HepG2 (cell line): ENCODE results near the gene BST2. TPM values are rescaled to one million over a fixed set of nuclear protein-coding genes. Genes with fewer than 3 reads are reported as not detected.

Experiments used
- DNMT1 ChIP-seq: sonication (generic); formaldehyde crosslinking; IDR thresholded peaks from 2 replicates; pipeline ENCODE4 v1.5.1; 2020; ENCODE audit warnings: mild to moderate bottlenecking, missing genetic modification reagents
- ERF ChIP-seq: IDR thresholded peaks from 2 replicates; pipeline ENCODE4 v1.6.1; 2018; ENCODE audit warnings: missing biosample characterization, missing genetic modification reagents
- GATA4 ChIP-seq: sonication (generic); IDR thresholded peaks from 2 replicates; pipeline ENCODE4 v1.6.1; 2016; ENCODE audit warnings: antibody characterized with exemption, low read depth, borderline replicate concordance
- HOXA7 ChIP-seq: sonication (generic); formaldehyde crosslinking; IDR thresholded peaks from 2 replicates; pipeline ENCODE4 v1.8.1; 2022; ENCODE audit warnings: mild to moderate bottlenecking, missing genetic modification reagents, moderate library complexity
- KAT2B ChIP-seq: fragments of 150-350 bp; IDR thresholded peaks from 2 replicates; pipeline ENCODE4 v1.6.1; 2014; ENCODE audit warnings: low read depth, low read length, borderline replicate concordance
- KLF9 ChIP-seq: IDR thresholded peaks from 2 replicates; pipeline ENCODE4 v1.6.1; 2016; ENCODE audit warnings: low read depth
- MATR3 ChIP-seq: sonication (generic); formaldehyde crosslinking; IDR thresholded peaks from 2 replicates; pipeline ENCODE4 v1.4.0; 2020; ENCODE audit warnings: missing genetic modification reagents
- MYC ChIP-seq: sonication (generic); formaldehyde crosslinking; IDR thresholded peaks from 2 replicates; pipeline ENCODE4 v1.9.0; 2021; ENCODE audit warnings: missing genetic modification reagents, borderline replicate concordance
- NCOA1 ChIP-seq: sonication (generic); formaldehyde crosslinking; IDR thresholded peaks from 2 replicates; pipeline ENCODE4 v1.9.0; 2021; ENCODE audit warnings: missing genetic modification reagents
- PHF21A ChIP-seq: sonication (generic); formaldehyde crosslinking; IDR thresholded peaks from 2 replicates; pipeline ENCODE4 v1.5.0; 2020; ENCODE audit warnings: mild to moderate bottlenecking, missing genetic modification reagents
- RFX1 ChIP-seq: fragments of 450-650 bp; IDR thresholded peaks from 2 replicates; pipeline ENCODE4 v1.6.1; 2017
- SOX5 ChIP-seq: IDR thresholded peaks from 2 replicates; pipeline ENCODE4 v1.6.1; 2016; ENCODE audit warnings: borderline replicate concordance
- SP140L ChIP-seq: sonication (generic); formaldehyde crosslinking; IDR thresholded peaks from 2 replicates; pipeline ENCODE4 v1.4.0; 2020; ENCODE audit warnings: missing genetic modification reagents, borderline replicate concordance
- SRSF9 ChIP-seq: fragments of 200-400 bp; formaldehyde crosslinking; IDR thresholded peaks from 2 replicates; pipeline ENCODE4 v1.6.1; 2018; ENCODE audit warnings: borderline replicate concordance, mild to moderate bottlenecking, low read depth, low read length; ENCODE audit not compliant: insufficient read depth, poor library complexity, severe bottlenecking
- SYNCRIP ChIP-seq: fragments of 200-400 bp; formaldehyde crosslinking; IDR thresholded peaks from 2 replicates; pipeline ENCODE4 v1.6.1; 2018; ENCODE audit warnings: mild to moderate bottlenecking, low read depth, low read length; ENCODE audit not compliant: insufficient read depth
- ZFP36 ChIP-seq: fragments of 150-350 bp; IDR thresholded peaks from 2 replicates; pipeline ENCODE4 v1.6.1; 2018; ENCODE audit warnings: borderline replicate concordance, low read length, low read depth; ENCODE audit not compliant: partially characterized antibody
- ZNF296 ChIP-seq: sonication (generic); formaldehyde crosslinking; conservative IDR thresholded peaks from 2 replicates; pipeline ENCODE4 v1.5.0; 2020; ENCODE audit warnings: mild to moderate bottlenecking, missing genetic modification reagents
- ZNF329 ChIP-seq: sonication (generic); formaldehyde crosslinking; IDR thresholded peaks from 2 replicates; pipeline ENCODE4 v1.9.0; 2021; ENCODE audit warnings: low read depth, mild to moderate bottlenecking, missing genetic modification reagents
- ZNF615 ChIP-seq: sonication (generic); formaldehyde crosslinking; IDR thresholded peaks from 2 replicates; pipeline ENCODE4 v1.5.0; 2020; ENCODE audit warnings: mild to moderate bottlenecking, missing genetic modification reagents, borderline replicate concordance
- ZNF772 ChIP-seq: sonication (generic); formaldehyde crosslinking; IDR thresholded peaks from 2 replicates; pipeline ENCODE4 v1.5.0; 2020; ENCODE audit warnings: mild to moderate bottlenecking, missing genetic modification reagents
- ZNF780A ChIP-seq: sonication (generic); formaldehyde crosslinking; IDR thresholded peaks from 2 replicates; pipeline ENCODE4 v1.8.0; 2022; ENCODE audit warnings: mild to moderate bottlenecking, missing genetic modification reagents, moderate library complexity
- ZNF841 ChIP-seq: sonication (generic); formaldehyde crosslinking; IDR thresholded peaks from 2 replicates; pipeline ENCODE4 v1.8.1; 2023; ENCODE audit warnings: missing genetic modification reagents, borderline replicate concordance
- polyA plus RNA-seq, 8 experiments: library from polyadenylated mRNA; depleted of rRNA in 3 of 8; stranded (reverse) in 7 of 8; unstranded in 1 of 8; fragments of >200 nt; fragmentation: Illumina TruSeq in 4 of 8; extraction: Trizol in 4 of 8; gene quantifications; 2 replicates each; pipeline versions ENCODE4 v1.2.1 to v1.2.3, GENCODE V29; 2011 to 2016; ENCODE audit warnings: low read depth in 4 of 8, missing spikeins in 1 of 8, mixed read lengths in 1 of 8; ENCODE audit not compliant: insufficient read depth in 1 of 8
- total RNA-seq, 5 experiments: library from RNA; depleted of rRNA; stranded (reverse); fragments of >200 nt; fragmentation: Illumina TruSeq; extraction: Trizol; gene quantifications; 2 replicates each; pipeline ENCODE4 v1.2.3, GENCODE V29; 2016; ENCODE audit warnings: low read depth in 1 of 5
- TF ChIP-seq, protein P1 (sequence below): fragments of 450-650 bp; IDR thresholded peaks from 2 replicates; pipeline ENCODE4 v1.6.1; 2016
- TF ChIP-seq, protein P2 (sequence below): conservative IDR thresholded peaks from 2 replicates; pipeline ENCODE4 v1.6.1; 2018; ENCODE audit warnings: missing genetic modification reagents
- TF ChIP-seq, protein P3 (sequence below): sonication (generic); formaldehyde crosslinking; IDR thresholded peaks from 2 replicates; pipeline ENCODE4 v1.8.0; 2022; ENCODE audit warnings: missing genetic modification reagents, low read depth, mild to moderate bottlenecking, borderline replicate concordance
- TF ChIP-seq, protein P4 (sequence below): IDR thresholded peaks from 2 replicates; pipeline ENCODE4 v1.6.1; 2016; ENCODE audit warnings: missing compliant biosample characterization, missing genetic modification reagents, borderline replicate concordance

The BST2 gene
- total and polyA plus RNA-seq, 2 of the 13 experiments (the other 11 are each of a cell fraction or from before 2014, with no cell fraction given): 58.8 to 93.8 TPM

DNA sequence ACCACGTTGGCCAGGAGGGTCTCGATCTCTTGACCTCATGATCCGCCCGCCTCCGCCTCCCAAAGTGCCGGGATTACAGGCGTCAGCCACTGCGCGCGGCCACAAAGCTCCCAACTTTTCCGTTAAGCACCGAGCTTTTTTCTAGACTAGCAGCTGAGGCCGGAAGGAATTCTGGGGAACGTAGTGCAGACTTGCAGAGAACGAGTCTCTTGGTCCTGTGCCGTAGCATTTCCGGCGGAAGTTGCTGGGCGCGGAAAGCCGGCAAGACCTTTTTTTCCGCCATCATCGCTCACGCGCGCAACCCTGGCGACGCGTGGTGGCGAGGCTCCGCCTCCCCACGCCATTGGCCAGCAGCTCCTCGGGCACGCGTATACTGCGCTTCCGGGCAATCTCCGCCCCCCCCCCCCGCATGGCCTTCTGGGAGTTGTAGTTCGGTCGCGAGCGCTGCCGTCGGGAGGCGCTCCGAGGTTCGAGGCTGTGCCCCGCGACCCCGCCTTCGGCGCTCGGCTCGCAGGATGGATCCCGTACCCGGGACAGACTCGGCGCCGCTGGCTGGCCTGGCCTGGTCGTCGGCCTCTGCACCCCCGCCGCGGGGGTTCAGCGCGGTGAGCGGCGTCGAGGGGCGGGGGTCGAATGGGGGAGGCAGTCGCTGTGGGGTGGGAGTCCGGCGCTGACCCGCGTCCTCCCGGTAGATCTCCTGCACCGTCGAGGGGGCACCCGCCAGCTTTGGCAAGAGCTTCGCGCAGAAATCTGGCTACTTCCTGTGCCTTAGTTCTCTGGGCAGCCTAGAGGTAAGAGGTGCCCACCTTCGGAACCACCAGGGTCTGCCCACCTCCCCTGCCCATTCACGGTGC lies 14.4 kb upstream of the BST2 start, which contains the start of gene MVB12A (continued):
- TF ChIP-seq ERF (CRISPR knock-in tag): peak; percentile 85
- TF ChIP-seq HOXA7 (CRISPR knock-in tag): no peak
- TF ChIP-seq SOX5 (CRISPR knock-in tag): peak; percentile 59; the same call in 1 of the 2 replicates
- TF ChIP-seq ZNF615 (CRISPR knock-in tag): no peak
- TF ChIP-seq ZNF841 (CRISPR knock-in tag): no peak
- TF ChIP-seq MATR3 (CRISPR knock-in tag): no peak
- TF ChIP-seq ZFP36: peak; percentile 77
- no peak for TF ChIP-seq ZNF296 (CRISPR knock-in tag)
- peak; percentile 87; the same call in 1 of the 2 replicates for TF ChIP-seq MYC (CRISPR knock-in tag)
- no peak for TF ChIP-seq GATA4
- TF ChIP-seq, protein P1, sequence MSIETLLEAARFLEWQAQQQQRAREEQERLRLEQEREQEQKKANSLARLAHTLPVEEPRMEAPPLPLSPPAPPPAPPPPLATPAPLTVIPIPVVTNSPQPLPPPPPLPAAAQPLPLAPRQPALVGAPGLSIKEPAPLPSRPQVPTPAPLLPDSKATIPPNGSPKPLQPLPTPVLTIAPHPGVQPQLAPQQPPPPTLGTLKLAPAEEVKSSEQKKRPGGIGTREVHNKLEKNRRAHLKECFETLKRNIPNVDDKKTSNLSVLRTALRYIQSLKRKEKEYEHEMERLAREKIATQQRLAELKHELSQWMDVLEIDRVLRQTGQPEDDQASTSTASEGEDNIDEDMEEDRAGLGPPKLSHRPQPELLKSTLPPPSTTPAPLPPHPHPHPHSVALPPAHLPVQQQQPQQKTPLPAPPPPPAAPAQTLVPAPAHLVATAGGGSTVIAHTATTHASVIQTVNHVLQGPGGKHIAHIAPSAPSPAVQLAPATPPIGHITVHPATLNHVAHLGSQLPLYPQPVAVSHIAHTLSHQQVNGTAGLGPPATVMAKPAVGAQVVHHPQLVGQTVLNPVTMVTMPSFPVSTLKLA: peak; percentile 71
- 0 out of 2 replicates have a peak, but pooled peaks have one; percentile 68 for TF ChIP-seq NCOA1
- TF ChIP-seq, protein P2, sequence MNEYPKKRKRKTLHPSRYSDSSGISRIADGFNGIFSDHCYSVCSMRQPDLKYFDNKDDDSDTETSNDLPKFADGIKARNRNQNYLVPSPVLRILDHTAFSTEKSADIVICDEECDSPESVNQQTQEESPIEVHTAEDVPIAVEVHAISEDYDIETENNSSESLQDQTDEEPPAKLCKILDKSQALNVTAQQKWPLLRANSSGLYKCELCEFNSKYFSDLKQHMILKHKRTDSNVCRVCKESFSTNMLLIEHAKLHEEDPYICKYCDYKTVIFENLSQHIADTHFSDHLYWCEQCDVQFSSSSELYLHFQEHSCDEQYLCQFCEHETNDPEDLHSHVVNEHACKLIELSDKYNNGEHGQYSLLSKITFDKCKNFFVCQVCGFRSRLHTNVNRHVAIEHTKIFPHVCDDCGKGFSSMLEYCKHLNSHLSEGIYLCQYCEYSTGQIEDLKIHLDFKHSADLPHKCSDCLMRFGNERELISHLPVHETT (CRISPR knock-in tag): peak; percentile 89
- TF ChIP-seq DNMT1 (CRISPR knock-in tag): no peak
- TF ChIP-seq, protein P3, sequence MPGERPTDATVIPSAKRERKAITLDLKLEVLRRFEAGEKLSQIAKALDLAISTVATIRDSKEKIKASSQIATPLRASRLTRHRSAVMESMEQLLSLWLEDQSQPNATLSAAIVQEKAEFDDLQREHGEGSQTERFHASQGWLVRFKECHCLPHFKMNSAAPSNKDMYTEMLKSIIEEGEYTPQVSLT (CRISPR knock-in tag): no peak
- TF ChIP-seq, protein P4, sequence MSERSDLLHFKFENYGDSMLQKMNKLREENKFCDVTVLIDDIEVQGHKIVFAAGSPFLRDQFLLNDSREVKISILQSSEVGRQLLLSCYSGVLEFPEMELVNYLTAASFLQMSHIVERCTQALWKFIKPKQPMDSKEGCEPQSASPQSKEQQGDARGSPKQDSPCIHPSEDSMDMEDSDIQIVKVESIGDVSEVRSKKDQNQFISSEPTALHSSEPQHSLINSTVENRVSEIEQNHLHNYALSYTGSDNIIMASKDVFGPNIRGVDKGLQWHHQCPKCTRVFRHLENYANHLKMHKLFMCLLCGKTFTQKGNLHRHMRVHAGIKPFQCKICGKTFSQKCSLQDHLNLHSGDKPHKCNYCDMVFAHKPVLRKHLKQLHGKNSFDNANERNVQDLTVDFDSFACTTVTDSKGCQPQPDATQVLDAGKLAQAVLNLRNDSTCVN (CRISPR knock-in tag): peak; percentile 95
- no peak; the same call in none of the 2 replicates for TF ChIP-seq PHF21A (CRISPR knock-in tag)
- no peak for TF ChIP-seq ZNF780A
- no peak for TF ChIP-seq SRSF9
- peak; percentile 32; the same call in 1 of the 2 replicates for TF ChIP-seq ZNF329 (CRISPR knock-in tag)
- no peak for TF ChIP-seq SP140L (CRISPR knock-in tag)
- no peak for TF ChIP-seq KAT2B
- TF ChIP-seq SYNCRIP: no peak
- TF ChIP-seq KLF9: no peak
- TF ChIP-seq ZNF772: peak; percentile 40
- TF ChIP-seq RFX1: peak; percentile 67
